PFSK-1 (cell line): ENCODE data around the gene PTPMT1.

Experiments used
- FOXP2 ChIP-seq: optimal IDR thresholded peaks from 2 replicates; pipeline ENCODE3; 2011; ENCODE audit warnings: borderline replicate concordance, control low read depth, inconsistent platforms; ENCODE audit not compliant: insufficient read depth; ENCODE audit errors: extremely low read length, extremely low read depth
- POLR2AphosphoS5 ChIP-seq: IDR thresholded peaks from 2 replicates; pipeline ENCODE4 v1.6.1; 2012; ENCODE audit warnings: low read depth, mild to moderate bottlenecking, control low read depth, low read length, moderate library complexity
- SIN3A ChIP-seq: IDR thresholded peaks from 2 replicates; pipeline ENCODE4 v1.6.1; 2012; ENCODE audit warnings: mild to moderate bottlenecking, low read length, moderate library complexity, borderline replicate concordance; ENCODE audit not compliant: insufficient read depth
- TF ChIP-seq, protein P1 (sequence below), 2 experiments: IDR thresholded peaks; 2 replicates each; pipeline versions ENCODE4 v1.6.1 to v1.8.0; 2011 to 2012; ENCODE audit warnings: low read depth in 2 of 2, low read length in 2 of 2, control low read depth in 1 of 2, inconsistent platforms in 1 of 2, mild to moderate bottlenecking in 1 of 2, moderate library complexity in 1 of 2; ENCODE audit not compliant: insufficient read depth in 1 of 2

DNA sequence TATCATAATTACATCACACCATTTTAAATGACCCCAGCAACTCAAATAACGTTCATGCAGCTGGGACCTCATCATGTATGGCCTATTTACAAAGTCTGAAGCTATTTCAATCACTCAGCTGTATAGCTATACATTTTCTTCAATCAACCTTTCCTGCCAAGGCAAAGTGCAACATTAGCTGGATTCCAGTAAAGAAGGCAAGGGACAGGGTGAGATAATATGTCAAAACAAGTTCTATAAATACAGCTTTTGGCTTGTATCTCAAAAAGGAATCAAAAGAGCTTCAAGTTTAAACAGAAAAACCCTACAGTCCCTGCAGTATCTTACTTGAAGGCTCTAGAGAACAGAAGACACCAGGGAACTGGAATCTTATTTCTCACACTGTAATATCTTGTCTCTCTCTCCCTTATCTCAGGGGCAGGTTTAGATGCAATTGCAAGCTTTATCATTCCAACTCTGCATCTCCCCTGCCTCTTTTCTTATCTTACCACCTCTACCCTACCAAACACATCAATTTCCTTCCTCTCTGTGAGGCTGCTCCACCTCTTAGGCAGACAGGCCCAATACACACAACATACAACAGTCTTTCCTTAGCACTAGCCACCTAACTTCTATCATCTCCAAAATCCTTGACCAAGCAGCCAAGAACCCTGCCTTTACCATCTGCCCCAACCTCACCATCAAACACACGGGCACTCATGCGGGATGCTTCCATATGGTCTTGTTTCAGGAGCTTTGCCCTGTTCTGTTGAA, 47.0 kb upstream of the PTPMT1 start:
- TF ChIP-seq POLR2AphosphoS5: no peak
- TF ChIP-seq, protein P1, sequence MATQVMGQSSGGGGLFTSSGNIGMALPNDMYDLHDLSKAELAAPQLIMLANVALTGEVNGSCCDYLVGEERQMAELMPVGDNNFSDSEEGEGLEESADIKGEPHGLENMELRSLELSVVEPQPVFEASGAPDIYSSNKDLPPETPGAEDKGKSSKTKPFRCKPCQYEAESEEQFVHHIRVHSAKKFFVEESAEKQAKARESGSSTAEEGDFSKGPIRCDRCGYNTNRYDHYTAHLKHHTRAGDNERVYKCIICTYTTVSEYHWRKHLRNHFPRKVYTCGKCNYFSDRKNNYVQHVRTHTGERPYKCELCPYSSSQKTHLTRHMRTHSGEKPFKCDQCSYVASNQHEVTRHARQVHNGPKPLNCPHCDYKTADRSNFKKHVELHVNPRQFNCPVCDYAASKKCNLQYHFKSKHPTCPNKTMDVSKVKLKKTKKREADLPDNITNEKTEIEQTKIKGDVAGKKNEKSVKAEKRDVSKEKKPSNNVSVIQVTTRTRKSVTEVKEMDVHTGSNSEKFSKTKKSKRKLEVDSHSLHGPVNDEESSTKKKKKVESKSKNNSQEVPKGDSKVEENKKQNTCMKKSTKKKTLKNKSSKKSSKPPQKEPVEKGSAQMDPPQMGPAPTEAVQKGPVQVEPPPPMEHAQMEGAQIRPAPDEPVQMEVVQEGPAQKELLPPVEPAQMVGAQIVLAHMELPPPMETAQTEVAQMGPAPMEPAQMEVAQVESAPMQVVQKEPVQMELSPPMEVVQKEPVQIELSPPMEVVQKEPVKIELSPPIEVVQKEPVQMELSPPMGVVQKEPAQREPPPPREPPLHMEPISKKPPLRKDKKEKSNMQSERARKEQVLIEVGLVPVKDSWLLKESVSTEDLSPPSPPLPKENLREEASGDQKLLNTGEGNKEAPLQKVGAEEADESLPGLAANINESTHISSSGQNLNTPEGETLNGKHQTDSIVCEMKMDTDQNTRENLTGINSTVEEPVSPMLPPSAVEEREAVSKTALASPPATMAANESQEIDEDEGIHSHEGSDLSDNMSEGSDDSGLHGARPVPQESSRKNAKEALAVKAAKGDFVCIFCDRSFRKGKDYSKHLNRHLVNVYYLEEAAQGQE (IDR thresholded peaks at IDR 0.05; ENCODE audit: insufficient read depth in 1 of 2, low read depth in 2 of 2, low read length in 2 of 2): no peak
- TF ChIP-seq SIN3A: no peak
- no peak for TF ChIP-seq FOXP2
